Measurements from ENCODE around the gene IL1A. TPM values are rescaled to one million over a fixed set of nuclear protein-coding genes. Genes with fewer than 3 reads are reported as not detected.

IL1A gene
- total and polyA plus RNA-seq, 7 donors: 0.08 to 0.12 TPM; not detected in 5

- TF ChIP-seq CTCF (IDR thresholded peaks at IDR 0.05): no peak
Observed at GRCh38 chr2:112829101-112829960, 45.0 kb upstream of the IL1A start.

GRCh38 chr2:112828251-112828691, 44.0 kb upstream of the IL1A start:
- Histone ChIP-seq H3K4me3 (no peak overlapping the region), H3K9me3 (no peaks in the 10 kb centered on the region), H3K27me3 (ENCODE audit: insufficient read depth in 3 of 3, low read length in 2 of 3) (no peaks in the 10 kb centered on the region), H3K27ac (no peak overlapping the region), H3K36me3 (ENCODE audit: insufficient read depth in 1 of 2, low read depth in 1 of 2) (no peaks in the 10 kb centered on the region), H3K4me1 (no peaks in the 10 kb centered on the region)
- intact Hi-C loops (cut with DNase I): no loop called here
- ATAC-seq (no peak), DNase-seq (no peak)
- WGBS, 3 donors: 90 to 94% (median 94%) methylated on average over 3 of the region's 3 CpGs
- no peak for TF ChIP-seq CTCF (IDR thresholded peaks at IDR 0.05)

More at GRCh38 chr2:112829101-112829960, 45.0 kb upstream of the IL1A start:
- Histone ChIP-seq H3K36me3 (ENCODE audit: insufficient read depth in 1 of 2, low read depth in 1 of 2) (no peaks in the 10 kb centered on the region), H3K27me3 (ENCODE audit: insufficient read depth in 3 of 3, low read length in 2 of 3) (no peaks in the 10 kb centered on the region), H3K27ac (no peak overlapping the region), H3K4me1 (no peaks in the 10 kb centered on the region), H3K9me3 (no peaks in the 10 kb centered on the region), H3K4me3 (no peak overlapping the region)
- WGBS, 3 donors: 74 to 76% (median 74%) methylated on average over 5 of the region's 5 CpGs
- DNase-seq (no peak), ATAC-seq (no peak)
- intact Hi-C loops (cut with DNase I): no loop called here

GRCh38 chr2:112827604-112828185, 43.4 kb upstream of the IL1A start:
- H3K4me1 ChIP-seq: no peaks in the 10 kb centered on the region
- WGBS, 3 donors: 74 to 78% (median 76%) methylated on average over 6 of the region's 6 CpGs
- no peak overlapping the region for H3K4me3 ChIP-seq
- ATAC-seq (no peak), DNase-seq (no peak)
- TF ChIP-seq CTCF (IDR thresholded peaks at IDR 0.05): no peak
- H3K36me3 ChIP-seq (ENCODE audit: insufficient read depth in 1 of 2, low read depth in 1 of 2): no peaks in the 10 kb centered on the region
- H3K9me3 ChIP-seq: no peaks in the 10 kb centered on the region
- intact Hi-C loops (cut with DNase I): no loop called here
- H3K27ac ChIP-seq: no peak overlapping the region
- no peaks in the 10 kb centered on the region for H3K27me3 ChIP-seq (ENCODE audit: insufficient read depth in 3 of 3, low read length in 2 of 3)

- Histone ChIP-seq H3K36me3 (ENCODE audit: insufficient read depth in 1 of 2, low read depth in 1 of 2) (no peaks in the 10 kb centered on the region), H3K9me3 (no peaks in the 10 kb centered on the region), H3K4me3 (no peak overlapping the region), H3K27ac (no peak overlapping the region), H3K27me3 (ENCODE audit: insufficient read depth in 3 of 3, low read length in 2 of 3) (no peaks in the 10 kb centered on the region), H3K4me1 (no peaks in the 10 kb centered on the region)
- DNase-seq (no peak), ATAC-seq (no peak)
- 74 to 85% (median 83%) methylated on average over 3 of the region's 3 CpGs for WGBS, 3 donors
- intact Hi-C loops (cut with DNase I): no loop called here
- no peak for TF ChIP-seq CTCF (IDR thresholded peaks at IDR 0.05)
Observed at GRCh38 chr2:112827009-112827408, 42.7 kb upstream of the IL1A start.

Measured in psoas muscle (tissue), 8 donors.